NCI-H82 treated with DMSO at 0.1 percent for 48 hours (cell line): ENCODE results near the gene MMP11.

Experiments
- DNase-seq: peaks from one replicate; lab custom pipeline; 2025; ENCODE audit not compliant: unreplicated experiment; lab: John Stamatoyannopoulos, UW

The MMP11 gene

GRCh38 chr22:23759566-23759965, 13.1 kb upstream of the MMP11 start:
- DNase-seq, result no peak

- DNase-seq, result no peak
Measured at GRCh38 chr22:23760056-23760455, 12.6 kb upstream of the MMP11 start.

- no peak for DNase-seq
Measured at GRCh38 chr22:23762842-23763578, 9.6 kb upstream of the MMP11 start, which contains the start of gene C22orf15. C22orf15 (plus strand) TSS chr22:23762990; CDS start chr22:23763307, 317 bp downstream.

GRCh38 chr22:23763579-23763945, 9.1 kb upstream of the MMP11 start:
- no peak for DNase-seq

- no peak for DNase-seq
Measured at GRCh38 chr22:23763954-23764353, 8.7 kb upstream of the MMP11 start.

- DNase-seq, result no peak
Measured at GRCh38 chr22:23764899-23765881, 7.5 kb upstream of the MMP11 start.

GRCh38 chr22:23767303-23767672, 5.4 kb upstream of the MMP11 start:
- DNase-seq, result no peak

GRCh38 chr22:23767673-23768548, 4.7 kb upstream of the MMP11 start, which contains the start of gene CHCHD10:
CHCHD10 (minus strand) TSS chr22:23767972; CDS start chr22:23767874, 98 bp downstream.
- peak; percentile 34 for DNase-seq

GRCh38 chr22:23769321-23769965, 3.2 kb upstream of the MMP11 start:
- DNase-seq, result no peak

- DNase-seq, result no peak
Measured at GRCh38 chr22:23772315-23772648, 367 bp upstream of the MMP11 start.

- DNase-seq, result no peak
Measured at GRCh38 chr22:23773483-23774113, 949 bp downstream of the MMP11 start.

GRCh38 chr22:23774114-23774921, 1.7 kb downstream of the MMP11 start:
- DNase-seq, result no peak

- DNase-seq, result no peak
Measured at GRCh38 chr22:23774922-23775436, 2.3 kb downstream of the MMP11 start.

- DNase-seq, result no peak
Measured at GRCh38 chr22:23775779-23776375, 3.2 kb downstream of the MMP11 start.

- no peak for DNase-seq
Measured at GRCh38 chr22:23777776-23778576, 5.3 kb downstream of the MMP11 start.

- DNase-seq, result no peak
Measured at GRCh38 chr22:23778577-23778900, 5.9 kb downstream of the MMP11 start.

- DNase-seq, result no peak
Measured at GRCh38 chr22:23779083-23779482, 6.4 kb downstream of the MMP11 start.

GRCh38 chr22:23779731-23780130, 7.1 kb downstream of the MMP11 start:
- DNase-seq, result no peak
